MM.1S (cell line): ENCODE data around the gene GM2A.
A peak's percentile ranks its signal among the peaks of the same experiment; 100 is the strongest.

ENCODE experiments used
- DNase-seq: peaks from one replicate; pipeline ENCODE4 v3.0.0-alpha.2; 2015
- H2AFZ ChIP-seq: fragments of 300-600 bp; sonication (generic); 2 replicates; pipeline ENCODE4 v1.6.0; 2016; ENCODE audit warnings: antibody characterized with exemption, low read length
- H3F3A ChIP-seq: fragments of 300-600 bp; sonication (generic); 2 replicates; pipeline ENCODE4 v1.6.1; 2016; ENCODE audit warnings: mild to moderate bottlenecking, antibody characterized with exemption, low read length, moderate library complexity, mixed read lengths; ENCODE audit not compliant: insufficient read depth
- H3K27ac ChIP-seq: fragments of 300-600 bp; sonication (generic); 2 replicates; pipeline ENCODE4 v1.5.1; 2016; ENCODE audit warnings: mild to moderate bottlenecking, low read length
- H3K27me3 ChIP-seq: fragments of 300-600 bp; sonication (generic); replicated peaks from 2 replicates; pipeline ENCODE4 v1.6.0; 2016; ENCODE audit warnings: low read length; ENCODE audit not compliant: insufficient read depth
- H3K36me3 ChIP-seq: fragments of 300-600 bp; sonication (generic); replicated peaks from 2 replicates; pipeline ENCODE4 v1.6.1; 2016; ENCODE audit warnings: mild to moderate bottlenecking, low read length, mixed read lengths; ENCODE audit not compliant: insufficient read depth
- H3K4me1 ChIP-seq: fragments of 300-600 bp; sonication (generic); 2 replicates; pipeline ENCODE4 v1.6.1; 2016; ENCODE audit warnings: low read length, mixed read lengths
- H3K4me2 ChIP-seq: fragments of 300-600 bp; sonication (generic); 2 replicates; pipeline ENCODE4 v1.6.0; 2016; ENCODE audit warnings: low read depth, low read length
- H3K4me3 ChIP-seq: fragments of 300-600 bp; sonication (generic); 2 replicates; pipeline ENCODE4 v1.5.1; 2016; ENCODE audit warnings: low read length, mixed read lengths
- H3K79me2 ChIP-seq: fragments of 300-600 bp; sonication (generic); 2 replicates; pipeline ENCODE4 v1.6.1; 2016; ENCODE audit warnings: mixed run types, low read length, mixed read lengths
- H3K9ac ChIP-seq: fragments of 300-600 bp; sonication (generic); 2 replicates; pipeline ENCODE4 v1.6.1; 2016; ENCODE audit warnings: low read length, mixed read lengths
- H3K9me2 ChIP-seq: fragments of 300-600 bp; sonication (generic); replicated peaks from 2 replicates; pipeline ENCODE4 v1.6.1; 2016; ENCODE audit warnings: mild to moderate bottlenecking, low read length, mixed read lengths; ENCODE audit not compliant: insufficient read depth
- H3K9me3 ChIP-seq: fragments of 300-600 bp; sonication (generic); replicated peaks from 2 replicates; pipeline ENCODE4 v1.6.1; 2016; ENCODE audit warnings: mild to moderate bottlenecking, low read length, mixed read lengths; ENCODE audit not compliant: insufficient read depth
- H4K20me1 ChIP-seq: fragments of 300-600 bp; sonication (generic); 2 replicates; pipeline ENCODE4 v1.6.1; 2016; ENCODE audit warnings: mild to moderate bottlenecking, low read length, moderate library complexity, mixed read lengths; ENCODE audit not compliant: insufficient read depth
- CTCF ChIP-seq: fragments of 300-600 bp; sonication (generic); IDR thresholded peaks from 2 replicates; pipeline ENCODE4 v1.5.1; 2016; ENCODE audit warnings: antibody characterized with exemption, low read length, mixed read lengths
- EZH2 ChIP-seq: fragments of 300-600 bp; sonication (generic); optimal IDR thresholded peaks from 2 replicates; pipeline ENCODE3; 2017; ENCODE audit warnings: low read depth, mild to moderate bottlenecking, antibody characterized with exemption, low read length, mixed read lengths
- EZH2phosphoT487 ChIP-seq: fragments of 300-600 bp; sonication (generic); IDR thresholded peaks from 2 replicates; pipeline ENCODE4 v1.6.1; 2018; ENCODE audit warnings: antibody characterized with exemption, low read length

GM2A gene

GRCh38 chr5:151317871-151318270, 64.9 kb downstream of the GM2A start:
- H3F3A ChIP-seq, result no peaks in the 10 kb centered on the region; the same call in 1 of the 2 replicates
- H3K27me3 ChIP-seq, result no peaks in the 10 kb centered on the region
- no peak overlapping the region for H3K4me2 ChIP-seq
- no peak for TF ChIP-seq EZH2phosphoT487
- TF ChIP-seq EZH2, result no peak
- no peak for TF ChIP-seq CTCF
- H3K79me2 ChIP-seq, result no peaks in the 10 kb centered on the region
- H3K27ac ChIP-seq, result no peak overlapping the region
- no peaks in the 10 kb centered on the region for H3K9me3 ChIP-seq
- no peak overlapping the region for H3K4me3 ChIP-seq
- no peak for DNase-seq
- no peaks in the 10 kb centered on the region for H3K36me3 ChIP-seq
- H3K9me2 ChIP-seq, result no peaks in the 10 kb centered on the region
- H3K9ac ChIP-seq, result no peak overlapping the region
- H2AFZ ChIP-seq, result no peak overlapping the region
- no peaks in the 10 kb centered on the region for H4K20me1 ChIP-seq
- H3K4me1 ChIP-seq, result 0 out of 2 replicates have a peak, but pooled peaks cover 5% of the 10 kb centered on the region

- Histone ChIP-seq H3F3A (no peaks in the 10 kb centered on the region; the same call in 1 of the 2 replicates), H3K9me2 (no peaks in the 10 kb centered on the region), H4K20me1 (no peaks in the 10 kb centered on the region), H3K27me3 (no peaks in the 10 kb centered on the region), H3K79me2 (no peaks in the 10 kb centered on the region), H3K4me1 (0 out of 2 replicates have a peak, but pooled peaks cover 5% of the 10 kb centered on the region), H3K9ac (no peak overlapping the region), H3K4me2 (no peak overlapping the region), H3K9me3 (no peaks in the 10 kb centered on the region), H3K36me3 (no peaks in the 10 kb centered on the region), H2AFZ (no peak overlapping the region), H3K27ac (no peak overlapping the region), H3K4me3 (no peak overlapping the region)
- DNase-seq, result peak; percentile 62
- no peak for TF ChIP-seq EZH2
- no peak for TF ChIP-seq EZH2phosphoT487
- TF ChIP-seq CTCF, result peak; percentile 26; the same call in 1 of the 2 replicates
These were observed 66.1 kb downstream of the GM2A start for GRCh38 chr5:151318850-151319732.
